Measurements from ENCODE around the gene RBPMS2.
"Not testable (repeated sequence)": the region's sequence is repeated elsewhere in the genome, so short reads cannot be mapped to it uniquely, and the experiment has no call there.

RBPMS2 gene

GRCh38 chr15:64775551-64776401 lies at the start of gene RBPMS2:
RBPMS2 (minus strand) TSS chr15:64775589; CDS start chr15:64775319, 270 bp downstream.
- DNase-seq (ENCODE audit: extremely low read depth in 1 of 2, low read depth in 1 of 2): no peak

GRCh38 chr15:64824929-64825430 lies 49.6 kb upstream of the RBPMS2 start:
- no peak for DNase-seq (ENCODE audit: extremely low read depth in 1 of 2, low read depth in 1 of 2)

- DNase-seq (ENCODE audit: extremely low read depth in 1 of 2, low read depth in 1 of 2): no peak
Observed at GRCh38 chr15:64816452-64816851, 41.1 kb upstream of the RBPMS2 start.

GRCh38 chr15:64814965-64815364 lies 39.6 kb upstream of the RBPMS2 start:
- not testable (repeated sequence) for DNase-seq (ENCODE audit: extremely low read depth in 1 of 2, low read depth in 1 of 2)

- not testable (repeated sequence) for DNase-seq (ENCODE audit: extremely low read depth in 1 of 2, low read depth in 1 of 2)
Observed at GRCh38 chr15:64814283-64814682, 38.9 kb upstream of the RBPMS2 start.

GRCh38 chr15:64813075-64813474 lies 37.7 kb upstream of the RBPMS2 start:
- DNase-seq (ENCODE audit: extremely low read depth in 1 of 2, low read depth in 1 of 2): no peak

- no peak for DNase-seq (ENCODE audit: extremely low read depth in 1 of 2, low read depth in 1 of 2)
Observed at GRCh38 chr15:64810497-64811326, 35.3 kb upstream of the RBPMS2 start.

- peak in 1 of 2 donors; percentile 44 for DNase-seq (ENCODE audit: extremely low read depth in 1 of 2, low read depth in 1 of 2)
Observed at GRCh38 chr15:64809649-64810496, 34.5 kb upstream of the RBPMS2 start.

- no peak for DNase-seq (ENCODE audit: extremely low read depth in 1 of 2, low read depth in 1 of 2)
Observed at GRCh38 chr15:64808785-64809453, 33.5 kb upstream of the RBPMS2 start.

- DNase-seq (ENCODE audit: extremely low read depth in 1 of 2, low read depth in 1 of 2): no peak
Observed at GRCh38 chr15:64807751-64808222, 32.4 kb upstream of the RBPMS2 start.

- DNase-seq (ENCODE audit: extremely low read depth in 1 of 2, low read depth in 1 of 2): no peak
Observed at GRCh38 chr15:64807051-64807749, 31.8 kb upstream of the RBPMS2 start.

GRCh38 chr15:64806509-64806908 lies 31.1 kb upstream of the RBPMS2 start:
- DNase-seq (ENCODE audit: extremely low read depth in 1 of 2, low read depth in 1 of 2): no peak

GRCh38 chr15:64804619-64805018 lies 29.2 kb upstream of the RBPMS2 start:
- DNase-seq (ENCODE audit: extremely low read depth in 1 of 2, low read depth in 1 of 2): no peak

- no peak for DNase-seq (ENCODE audit: extremely low read depth in 1 of 2, low read depth in 1 of 2)
Observed at GRCh38 chr15:64803526-64803925, 28.1 kb upstream of the RBPMS2 start.

- no peak for DNase-seq (ENCODE audit: extremely low read depth in 1 of 2, low read depth in 1 of 2)
Observed at GRCh38 chr15:64800476-64800875, 25.1 kb upstream of the RBPMS2 start.

GRCh38 chr15:64798905-64799304 lies 23.5 kb upstream of the RBPMS2 start:
- not testable (repeated sequence) for DNase-seq (ENCODE audit: extremely low read depth in 1 of 2, low read depth in 1 of 2)

GRCh38 chr15:64795921-64796320 lies 20.5 kb upstream of the RBPMS2 start:
- DNase-seq (ENCODE audit: extremely low read depth in 1 of 2, low read depth in 1 of 2): not testable (repeated sequence)

GRCh38 chr15:64795299-64795698 lies 19.9 kb upstream of the RBPMS2 start:
- not testable (repeated sequence) for DNase-seq (ENCODE audit: extremely low read depth in 1 of 2, low read depth in 1 of 2)

- no peak for DNase-seq (ENCODE audit: extremely low read depth in 1 of 2, low read depth in 1 of 2)
Observed at GRCh38 chr15:64792282-64792681, 16.9 kb upstream of the RBPMS2 start.

Data from stimulated activated CD8-positive, alpha-beta memory T cell treated with anti-CD3 and anti-CD28 coated beads, Interleukin-7, amount 100 ng/mL, for 48 hours (primary cell).